Ishikawa (cell line): ENCODE measurements around the gene ARHGAP22.

ENCODE experiments used
- CEBPB ChIP-seq: IDR thresholded peaks from 2 replicates; pipeline ENCODE4 v1.6.1; 2012
- CREB1 ChIP-seq: IDR thresholded peaks from 2 replicates; pipeline ENCODE4 v1.6.1; 2012; ENCODE audit warnings: low read depth
- EGR1 ChIP-seq: IDR thresholded peaks from 2 replicates; pipeline ENCODE4 v1.6.1; 2012
- EP300 ChIP-seq: IDR thresholded peaks from 2 replicates; pipeline ENCODE4 v1.6.1; 2012; ENCODE audit warnings: borderline replicate concordance
- FOXM1 ChIP-seq: IDR thresholded peaks from 2 replicates; pipeline ENCODE4 v1.6.1; 2012; ENCODE audit warnings: low read depth, borderline replicate concordance
- MAX ChIP-seq: IDR thresholded peaks from 2 replicates; pipeline ENCODE4 v1.6.1; 2012
- NFIC ChIP-seq: IDR thresholded peaks from 2 replicates; pipeline ENCODE4 v1.6.1; 2012
- RAD21 ChIP-seq: IDR thresholded peaks from 2 replicates; pipeline ENCODE4 v1.6.1; 2012; ENCODE audit warnings: low read depth
- TAF1 ChIP-seq: IDR thresholded peaks from 2 replicates; pipeline ENCODE4 v1.6.1; 2012; ENCODE audit warnings: low read depth, mild to moderate bottlenecking
- TCF12 ChIP-seq: IDR thresholded peaks from 2 replicates; pipeline ENCODE4 v1.6.1; 2012; ENCODE audit warnings: low read depth
- TEAD4 ChIP-seq: IDR thresholded peaks from 2 replicates; pipeline ENCODE4 v1.6.1; 2012
- USF1 ChIP-seq: IDR thresholded peaks from 2 replicates; pipeline ENCODE4 v1.6.1; 2012
- YY1 ChIP-seq: IDR thresholded peaks from 2 replicates; pipeline ENCODE4 v1.6.1; 2012; ENCODE audit warnings: low read depth
- ZBTB7A ChIP-seq: IDR thresholded peaks from 2 replicates; pipeline ENCODE4 v1.6.1; 2012; ENCODE audit warnings: low read depth
- TF ChIP-seq, protein P1 (sequence below): IDR thresholded peaks from 2 replicates; pipeline ENCODE4 v1.6.1; 2012; ENCODE audit warnings: low read depth, mild to moderate bottlenecking

The ARHGAP22 gene

GRCh38 chr10:48602401-48603135 lies 2.3 kb downstream of the ARHGAP22 start:
- TF ChIP-seq RAD21 (no peak), FOXM1 (no peak), CEBPB (no peak), YY1 (no peak), USF1 (no peak), CREB1 (no peak), NFIC (no peak), TAF1 (no peak), TEAD4 (no peak), EGR1 (no peak), EP300 (no peak), TCF12 (no peak), ZBTB7A (no peak), MAX (no peak)
- TF ChIP-seq, protein P1, sequence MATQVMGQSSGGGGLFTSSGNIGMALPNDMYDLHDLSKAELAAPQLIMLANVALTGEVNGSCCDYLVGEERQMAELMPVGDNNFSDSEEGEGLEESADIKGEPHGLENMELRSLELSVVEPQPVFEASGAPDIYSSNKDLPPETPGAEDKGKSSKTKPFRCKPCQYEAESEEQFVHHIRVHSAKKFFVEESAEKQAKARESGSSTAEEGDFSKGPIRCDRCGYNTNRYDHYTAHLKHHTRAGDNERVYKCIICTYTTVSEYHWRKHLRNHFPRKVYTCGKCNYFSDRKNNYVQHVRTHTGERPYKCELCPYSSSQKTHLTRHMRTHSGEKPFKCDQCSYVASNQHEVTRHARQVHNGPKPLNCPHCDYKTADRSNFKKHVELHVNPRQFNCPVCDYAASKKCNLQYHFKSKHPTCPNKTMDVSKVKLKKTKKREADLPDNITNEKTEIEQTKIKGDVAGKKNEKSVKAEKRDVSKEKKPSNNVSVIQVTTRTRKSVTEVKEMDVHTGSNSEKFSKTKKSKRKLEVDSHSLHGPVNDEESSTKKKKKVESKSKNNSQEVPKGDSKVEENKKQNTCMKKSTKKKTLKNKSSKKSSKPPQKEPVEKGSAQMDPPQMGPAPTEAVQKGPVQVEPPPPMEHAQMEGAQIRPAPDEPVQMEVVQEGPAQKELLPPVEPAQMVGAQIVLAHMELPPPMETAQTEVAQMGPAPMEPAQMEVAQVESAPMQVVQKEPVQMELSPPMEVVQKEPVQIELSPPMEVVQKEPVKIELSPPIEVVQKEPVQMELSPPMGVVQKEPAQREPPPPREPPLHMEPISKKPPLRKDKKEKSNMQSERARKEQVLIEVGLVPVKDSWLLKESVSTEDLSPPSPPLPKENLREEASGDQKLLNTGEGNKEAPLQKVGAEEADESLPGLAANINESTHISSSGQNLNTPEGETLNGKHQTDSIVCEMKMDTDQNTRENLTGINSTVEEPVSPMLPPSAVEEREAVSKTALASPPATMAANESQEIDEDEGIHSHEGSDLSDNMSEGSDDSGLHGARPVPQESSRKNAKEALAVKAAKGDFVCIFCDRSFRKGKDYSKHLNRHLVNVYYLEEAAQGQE: no peak

- no peak for TF ChIP-seq YY1
- no peak for TF ChIP-seq CREB1
- no peak for TF ChIP-seq FOXM1
- TF ChIP-seq TEAD4: no peak
- TF ChIP-seq, protein P1: no peak
Observed at GRCh38 chr10:48601789-48602188, 3.1 kb downstream of the ARHGAP22 start.

GRCh38 chr10:48600645-48601505 lies 4.0 kb downstream of the ARHGAP22 start:
- no peak for TF ChIP-seq YY1
- TF ChIP-seq EGR1: no peak
- no peak for TF ChIP-seq RAD21
- TF ChIP-seq FOXM1: no peak
- TF ChIP-seq TAF1: no peak
- TF ChIP-seq CEBPB: no peak
- TF ChIP-seq USF1: no peak
- no peak for TF ChIP-seq EP300
- TF ChIP-seq MAX: no peak
- no peak for TF ChIP-seq TEAD4
- no peak for TF ChIP-seq TCF12
- TF ChIP-seq, protein P1: no peak
- no peak for TF ChIP-seq NFIC
- no peak for TF ChIP-seq CREB1

DNA sequence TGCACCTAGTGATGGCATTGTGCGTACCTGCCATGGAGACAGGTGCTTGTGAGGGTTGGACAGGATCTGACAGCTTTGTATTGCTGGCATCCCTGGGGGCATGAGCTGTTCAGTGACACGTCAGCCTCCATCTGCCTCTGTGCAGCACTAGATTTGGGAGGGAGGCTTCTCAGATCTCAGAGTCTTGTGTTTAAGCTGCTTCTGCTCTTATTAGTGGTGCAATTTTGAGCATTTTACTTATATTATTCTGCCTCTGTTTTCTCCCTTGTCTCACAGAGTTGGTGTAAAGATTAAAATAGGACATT lies 5.1 kb downstream of the ARHGAP22 start:
- TF ChIP-seq TAF1 (no peak), NFIC (no peak)
